ENCODE measurements around the gene PNPLA1.

DNA sequence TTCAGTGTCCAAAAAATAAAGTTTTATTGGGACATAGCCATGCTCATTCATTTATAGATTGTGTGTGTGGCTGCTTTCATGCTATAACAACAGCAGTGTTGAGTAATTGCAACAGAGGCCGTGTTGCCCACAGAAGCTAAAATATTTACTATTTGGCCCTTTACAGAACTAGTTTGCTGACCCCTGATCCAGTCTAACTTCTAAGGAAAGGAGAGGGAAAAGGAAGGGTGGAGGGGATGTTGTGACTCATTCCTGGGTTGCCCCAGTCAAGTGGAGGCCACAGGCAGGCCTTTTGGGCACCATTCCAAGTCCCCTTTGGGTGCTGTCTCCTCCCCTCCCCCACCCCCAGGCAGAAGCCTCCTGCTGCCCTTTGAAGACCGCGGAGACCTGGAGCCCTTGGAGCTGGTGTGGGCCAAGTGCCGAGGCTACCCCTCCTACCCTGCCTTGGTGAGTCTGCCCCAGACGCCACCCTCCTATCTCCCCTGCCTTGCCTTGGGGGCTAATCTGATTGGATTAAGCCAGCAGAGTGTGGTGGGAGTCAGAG, 44.9 kb upstream of the PNPLA1 start:
- TF ChIP-seq POLR2A (IDR thresholded peaks at IDR 0.05; ENCODE audit: low read depth, low read length) (no peak), NFIC (IDR thresholded peaks at IDR 0.05; ENCODE audit: low read depth, low read length) (no peak), HCFC1 (IDR thresholded peaks at IDR 0.05; ENCODE audit: low read length) (no peak), CEBPB (IDR thresholded peaks at IDR 0.05; ENCODE audit: borderline replicate concordance in 1 of 2, low read depth in 2 of 2, low read length in 2 of 2) (no peak), EP300 (IDR thresholded peaks at IDR 0.05; ENCODE audit: borderline replicate concordance in 1 of 2, control insufficient read depth in 1 of 2, low read depth in 2 of 2, low read length in 2 of 2) (no peak), SP1 (IDR thresholded peaks at IDR 0.05; ENCODE audit: low read depth, low read length) (no peak), ETV6 (conservative IDR thresholded peaks at IDR 0.05 in 1 of 2, IDR thresholded peaks at IDR 0.05 in 1 of 2; ENCODE audit: borderline replicate concordance in 1 of 2, low read depth in 1 of 2) (no peak), SMAD5 (IDR thresholded peaks at IDR 0.05; ENCODE audit: low read depth) (no peak), RAD21 (IDR thresholded peaks at IDR 0.05; ENCODE audit: insufficient read depth, low read depth, low read length) (no peak)
- TF ChIP-seq, protein P1, sequence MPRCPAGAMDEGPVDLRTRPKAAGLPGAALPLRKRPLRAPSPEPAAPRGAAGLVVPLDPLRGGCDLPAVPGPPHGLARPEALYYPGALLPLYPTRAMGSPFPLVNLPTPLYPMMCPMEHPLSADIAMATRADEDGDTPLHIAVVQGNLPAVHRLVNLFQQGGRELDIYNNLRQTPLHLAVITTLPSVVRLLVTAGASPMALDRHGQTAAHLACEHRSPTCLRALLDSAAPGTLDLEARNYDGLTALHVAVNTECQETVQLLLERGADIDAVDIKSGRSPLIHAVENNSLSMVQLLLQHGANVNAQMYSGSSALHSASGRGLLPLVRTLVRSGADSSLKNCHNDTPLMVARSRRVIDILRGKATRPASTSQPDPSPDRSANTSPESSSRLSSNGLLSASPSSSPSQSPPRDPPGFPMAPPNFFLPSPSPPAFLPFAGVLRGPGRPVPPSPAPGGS (IDR thresholded peaks at IDR 0.05; ENCODE audit: borderline replicate concordance, insufficient read depth, low read depth, low read length, poor library complexity, severe bottlenecking): no peak
- TF ChIP-seq, protein P2, sequence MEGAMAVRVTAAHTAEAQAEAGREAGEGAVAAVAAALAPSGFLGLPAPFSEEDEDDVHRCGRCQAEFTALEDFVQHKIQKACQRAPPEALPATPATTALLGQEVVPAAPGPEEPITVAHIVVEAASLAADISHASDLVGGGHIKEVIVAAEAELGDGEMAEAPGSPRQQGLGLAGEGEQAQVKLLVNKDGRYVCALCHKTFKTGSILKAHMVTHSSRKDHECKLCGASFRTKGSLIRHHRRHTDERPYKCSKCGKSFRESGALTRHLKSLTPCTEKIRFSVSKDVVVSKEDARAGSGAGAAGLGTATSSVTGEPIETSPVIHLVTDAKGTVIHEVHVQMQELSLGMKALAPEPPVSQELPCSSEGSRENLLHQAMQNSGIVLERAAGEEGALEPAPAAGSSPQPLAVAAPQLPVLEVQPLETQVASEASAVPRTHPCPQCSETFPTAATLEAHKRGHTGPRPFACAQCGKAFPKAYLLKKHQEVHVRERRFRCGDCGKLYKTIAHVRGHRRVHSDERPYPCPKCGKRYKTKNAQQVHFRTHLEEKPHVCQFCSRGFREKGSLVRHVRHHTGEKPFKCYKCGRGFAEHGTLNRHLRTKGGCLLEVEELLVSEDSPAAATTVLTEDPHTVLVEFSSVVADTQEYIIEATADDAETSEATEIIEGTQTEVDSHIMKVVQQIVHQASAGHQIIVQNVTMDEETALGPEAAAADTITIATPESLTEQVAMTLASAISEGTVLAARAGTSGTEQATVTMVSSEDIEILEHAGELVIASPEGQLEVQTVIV (IDR thresholded peaks at IDR 0.05; ENCODE audit: borderline replicate concordance, partially characterized antibody): no peak
- TF ChIP-seq, protein P3, sequence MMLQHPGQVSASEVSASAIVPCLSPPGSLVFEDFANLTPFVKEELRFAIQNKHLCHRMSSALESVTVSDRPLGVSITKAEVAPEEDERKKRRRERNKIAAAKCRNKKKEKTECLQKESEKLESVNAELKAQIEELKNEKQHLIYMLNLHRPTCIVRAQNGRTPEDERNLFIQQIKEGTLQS (IDR thresholded peaks at IDR 0.05; ENCODE audit: borderline replicate concordance, extremely low read depth, low read depth, low read length): no peak
- TF ChIP-seq, protein P4, sequence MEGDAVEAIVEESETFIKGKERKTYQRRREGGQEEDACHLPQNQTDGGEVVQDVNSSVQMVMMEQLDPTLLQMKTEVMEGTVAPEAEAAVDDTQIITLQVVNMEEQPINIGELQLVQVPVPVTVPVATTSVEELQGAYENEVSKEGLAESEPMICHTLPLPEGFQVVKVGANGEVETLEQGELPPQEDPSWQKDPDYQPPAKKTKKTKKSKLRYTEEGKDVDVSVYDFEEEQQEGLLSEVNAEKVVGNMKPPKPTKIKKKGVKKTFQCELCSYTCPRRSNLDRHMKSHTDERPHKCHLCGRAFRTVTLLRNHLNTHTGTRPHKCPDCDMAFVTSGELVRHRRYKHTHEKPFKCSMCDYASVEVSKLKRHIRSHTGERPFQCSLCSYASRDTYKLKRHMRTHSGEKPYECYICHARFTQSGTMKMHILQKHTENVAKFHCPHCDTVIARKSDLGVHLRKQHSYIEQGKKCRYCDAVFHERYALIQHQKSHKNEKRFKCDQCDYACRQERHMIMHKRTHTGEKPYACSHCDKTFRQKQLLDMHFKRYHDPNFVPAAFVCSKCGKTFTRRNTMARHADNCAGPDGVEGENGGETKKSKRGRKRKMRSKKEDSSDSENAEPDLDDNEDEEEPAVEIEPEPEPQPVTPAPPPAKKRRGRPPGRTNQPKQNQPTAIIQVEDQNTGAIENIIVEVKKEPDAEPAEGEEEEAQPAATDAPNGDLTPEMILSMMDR (IDR thresholded peaks at IDR 0.05 in 2 of 3, conservative IDR thresholded peaks at IDR 0.05 in 1 of 3; ENCODE audit: control insufficient read depth in 2 of 3, extremely low read depth in 1 of 3, insufficient read depth in 1 of 3, low read depth in 3 of 3, low read length in 3 of 3): no peak
- TF ChIP-seq, protein P5, sequence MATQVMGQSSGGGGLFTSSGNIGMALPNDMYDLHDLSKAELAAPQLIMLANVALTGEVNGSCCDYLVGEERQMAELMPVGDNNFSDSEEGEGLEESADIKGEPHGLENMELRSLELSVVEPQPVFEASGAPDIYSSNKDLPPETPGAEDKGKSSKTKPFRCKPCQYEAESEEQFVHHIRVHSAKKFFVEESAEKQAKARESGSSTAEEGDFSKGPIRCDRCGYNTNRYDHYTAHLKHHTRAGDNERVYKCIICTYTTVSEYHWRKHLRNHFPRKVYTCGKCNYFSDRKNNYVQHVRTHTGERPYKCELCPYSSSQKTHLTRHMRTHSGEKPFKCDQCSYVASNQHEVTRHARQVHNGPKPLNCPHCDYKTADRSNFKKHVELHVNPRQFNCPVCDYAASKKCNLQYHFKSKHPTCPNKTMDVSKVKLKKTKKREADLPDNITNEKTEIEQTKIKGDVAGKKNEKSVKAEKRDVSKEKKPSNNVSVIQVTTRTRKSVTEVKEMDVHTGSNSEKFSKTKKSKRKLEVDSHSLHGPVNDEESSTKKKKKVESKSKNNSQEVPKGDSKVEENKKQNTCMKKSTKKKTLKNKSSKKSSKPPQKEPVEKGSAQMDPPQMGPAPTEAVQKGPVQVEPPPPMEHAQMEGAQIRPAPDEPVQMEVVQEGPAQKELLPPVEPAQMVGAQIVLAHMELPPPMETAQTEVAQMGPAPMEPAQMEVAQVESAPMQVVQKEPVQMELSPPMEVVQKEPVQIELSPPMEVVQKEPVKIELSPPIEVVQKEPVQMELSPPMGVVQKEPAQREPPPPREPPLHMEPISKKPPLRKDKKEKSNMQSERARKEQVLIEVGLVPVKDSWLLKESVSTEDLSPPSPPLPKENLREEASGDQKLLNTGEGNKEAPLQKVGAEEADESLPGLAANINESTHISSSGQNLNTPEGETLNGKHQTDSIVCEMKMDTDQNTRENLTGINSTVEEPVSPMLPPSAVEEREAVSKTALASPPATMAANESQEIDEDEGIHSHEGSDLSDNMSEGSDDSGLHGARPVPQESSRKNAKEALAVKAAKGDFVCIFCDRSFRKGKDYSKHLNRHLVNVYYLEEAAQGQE (IDR thresholded peaks at IDR 0.05; ENCODE audit: low read depth, low read length): no peak
